Middle frontal gyrus (tissue), 1 donor: ENCODE data around the gene SLC12A8.
A peak's percentile ranks its signal among the peaks of the same experiment; 100 is the strongest.

Source experiments
- DNase-seq: peaks from one replicate; pipeline ENCODE4 v3.0.0-alpha.2; 2015; ENCODE audit warnings: low spot score; ENCODE audit errors: extremely low spot score

Gene SLC12A8

GRCh38 chr3:125140818-125141595, 71.5 kb downstream of the SLC12A8 start:
- DNase-seq, result no peak

- no peak for DNase-seq
Measured at GRCh38 chr3:125140011-125140817, 72.3 kb downstream of the SLC12A8 start.

GRCh38 chr3:125139386-125139785, 73.2 kb downstream of the SLC12A8 start:
- no peak for DNase-seq

GRCh38 chr3:125137358-125138033, 75.1 kb downstream of the SLC12A8 start:
- no peak for DNase-seq

- no peak for DNase-seq
Measured at GRCh38 chr3:125136966-125137357, 75.6 kb downstream of the SLC12A8 start.

- DNase-seq, result no peak
Measured at GRCh38 chr3:125136515-125136914, 76.0 kb downstream of the SLC12A8 start.

- DNase-seq, result no peak
Measured at GRCh38 chr3:125134952-125135351, 77.6 kb downstream of the SLC12A8 start.

GRCh38 chr3:125132815-125133214, 79.7 kb downstream of the SLC12A8 start:
- DNase-seq, result no peak

- peak; percentile 62 for DNase-seq
Measured at GRCh38 chr3:125129512-125129997, 83.0 kb downstream of the SLC12A8 start.

- no peak for DNase-seq
Measured at GRCh38 chr3:125128861-125129501, 83.6 kb downstream of the SLC12A8 start.

GRCh38 chr3:125126323-125126722, 86.2 kb downstream of the SLC12A8 start:
- no peak for DNase-seq

- DNase-seq, result no peak
Measured at GRCh38 chr3:125125821-125126245, 86.7 kb downstream of the SLC12A8 start.

- DNase-seq, result no peak
Measured at GRCh38 chr3:125123451-125124305, 88.9 kb downstream of the SLC12A8 start.

- no peak for DNase-seq
Measured at GRCh38 chr3:125121246-125122010, 91.1 kb downstream of the SLC12A8 start.

GRCh38 chr3:125120379-125121122, 92.0 kb downstream of the SLC12A8 start:
- DNase-seq, result no peak

GRCh38 chr3:125119752-125120378, 92.7 kb downstream of the SLC12A8 start:
- DNase-seq, result no peak

- DNase-seq, result no peak
Measured at GRCh38 chr3:125118600-125118999, 93.9 kb downstream of the SLC12A8 start.

- DNase-seq, result no peak
Measured at GRCh38 chr3:125117631-125118191, 94.8 kb downstream of the SLC12A8 start.
